Coronary artery (tissue), 2 donors: Measurements from ENCODE around the gene CAGE1.

Experiments
- DNase-seq: peaks from one replicate; pipeline ENCODE4 v3.0.0-alpha.2; 2017; ENCODE audit warnings: low spot score
- H3K27ac ChIP-seq, 2 donors: fragments of 200-600 bp; sonication (generic); one replicate each; pipeline ENCODE4 v1.5.1; 2016 to 2019
- H3K4me3 ChIP-seq: fragments of 200-600 bp; sonication (generic); 2 replicates; pipeline ENCODE4 v1.5.1; 2016; ENCODE audit warnings: mild to moderate bottlenecking, moderate library complexity
- CTCF ChIP-seq: fragments of 200-600 bp; sonication (generic); IDR thresholded peaks from one replicate; pipeline ENCODE4 v1.5.1; 2019; ENCODE audit warnings: antibody characterized with exemption

CAGE1 gene

GRCh38 chr6:7307533-7307932, 82.0 kb downstream of the CAGE1 start:
- no peak overlapping the region for H3K4me3 ChIP-seq
- no peak overlapping the region for H3K27ac ChIP-seq
- no peak for TF ChIP-seq CTCF
- DNase-seq = no peak

GRCh38 chr6:7304821-7305220, 84.7 kb downstream of the CAGE1 start:
- no peak for TF ChIP-seq CTCF

GRCh38 chr6:7301702-7302101, 87.8 kb downstream of the CAGE1 start:
- Histone ChIP-seq H3K27ac (no peak overlapping the region), H3K4me3 (no peak overlapping the region)
- no peak for DNase-seq
- no peak for TF ChIP-seq CTCF

More at GRCh38 chr6:7304821-7305220, 84.7 kb downstream of the CAGE1 start:
- Histone ChIP-seq H3K4me3 (no peak overlapping the region), H3K27ac (no peak overlapping the region)
- no peak for DNase-seq

GRCh38 chr6:7300926-7301325, 88.6 kb downstream of the CAGE1 start:
- no peak overlapping the region for H3K27ac ChIP-seq
- no peak overlapping the region for H3K4me3 ChIP-seq
- no peak for TF ChIP-seq CTCF
- DNase-seq = no peak

- no peak overlapping the region for H3K27ac ChIP-seq
- no peak for DNase-seq
- no peak overlapping the region for H3K4me3 ChIP-seq
- TF ChIP-seq CTCF = no peak
Observed at GRCh38 chr6:7298113-7298512, 91.4 kb downstream of the CAGE1 start.

- Histone ChIP-seq H3K27ac (no peak overlapping the region), H3K4me3 (no peak overlapping the region)
- no peak for DNase-seq
- no peak for TF ChIP-seq CTCF
Observed at GRCh38 chr6:7296602-7297001, 92.9 kb downstream of the CAGE1 start.

- Histone ChIP-seq H3K4me3 (no peak overlapping the region), H3K27ac (no peak overlapping the region)
- no peak for TF ChIP-seq CTCF
- no peak for DNase-seq
Observed at GRCh38 chr6:7295916-7296315, 93.6 kb downstream of the CAGE1 start.
